Neutrophil (primary cell): ENCODE results near the gene CPLX1.

Experiments used
- H3K27ac ChIP-seq: fragments of 200-600 bp; sonication (generic); 2 replicates; pipeline ENCODE4 v1.5.1; 2016; ENCODE audit warnings: mild to moderate bottlenecking, moderate library complexity
- H3K27me3 ChIP-seq: fragments of 200-600 bp; sonication (generic); 2 replicates; pipeline ENCODE4 v1.6.0; 2016; ENCODE audit warnings: mild to moderate bottlenecking
- H3K36me3 ChIP-seq: fragments of 200-600 bp; sonication (generic); 2 replicates; pipeline ENCODE4 v1.5.1; 2017
- H3K4me1 ChIP-seq, 2 experiments: fragments of 200-600 bp in 1 of 2; sonication (generic) in 1 of 2; 1 replicate in 1 of 2; 2 replicates in 1 of 2; pipeline versions ENCODE4 v1.5.1 to v1.6.1; 2013 to 2016; ENCODE audit warnings: low read depth in 1 of 2, low read length in 1 of 2, mild to moderate bottlenecking in 1 of 2, moderate library complexity in 1 of 2; ENCODE audit not compliant: control insufficient read depth in 1 of 2, insufficient read depth in 1 of 2
- H3K4me3 ChIP-seq, 2 experiments: fragments of 200-600 bp in 1 of 2; sonication (generic) in 1 of 2; 1 replicate in 1 of 2; 2 replicates in 1 of 2; pipeline ENCODE4 v1.5.1; 2013 to 2016; ENCODE audit warnings: low read depth in 1 of 2, low read length in 1 of 2, mild to moderate bottlenecking in 1 of 2, moderate library complexity in 1 of 2
- H3K9me3 ChIP-seq: fragments of 200-600 bp; sonication (generic); 2 replicates; pipeline ENCODE4 v1.5.1; 2016
- CTCF ChIP-seq: fragments of 200-600 bp; sonication (generic); IDR thresholded peaks from 2 replicates; pipeline ENCODE4 v1.5.1; 2016; ENCODE audit warnings: antibody characterized with exemption

CPLX1 gene

GRCh38 chr4:859496-859895 is 33.6 kb upstream of the CPLX1 start:
- H3K27me3 ChIP-seq = no peaks in the 10 kb centered on the region
- H3K27ac ChIP-seq = no peak overlapping the region
- H3K4me1 ChIP-seq = no peaks in the 10 kb centered on the region
- H3K4me3 ChIP-seq = no peak overlapping the region
- TF ChIP-seq CTCF = no peak
- H3K36me3 ChIP-seq = peaks cover 100% of the 10 kb centered on the region
- no peaks in the 10 kb centered on the region for H3K9me3 ChIP-seq

DNA sequence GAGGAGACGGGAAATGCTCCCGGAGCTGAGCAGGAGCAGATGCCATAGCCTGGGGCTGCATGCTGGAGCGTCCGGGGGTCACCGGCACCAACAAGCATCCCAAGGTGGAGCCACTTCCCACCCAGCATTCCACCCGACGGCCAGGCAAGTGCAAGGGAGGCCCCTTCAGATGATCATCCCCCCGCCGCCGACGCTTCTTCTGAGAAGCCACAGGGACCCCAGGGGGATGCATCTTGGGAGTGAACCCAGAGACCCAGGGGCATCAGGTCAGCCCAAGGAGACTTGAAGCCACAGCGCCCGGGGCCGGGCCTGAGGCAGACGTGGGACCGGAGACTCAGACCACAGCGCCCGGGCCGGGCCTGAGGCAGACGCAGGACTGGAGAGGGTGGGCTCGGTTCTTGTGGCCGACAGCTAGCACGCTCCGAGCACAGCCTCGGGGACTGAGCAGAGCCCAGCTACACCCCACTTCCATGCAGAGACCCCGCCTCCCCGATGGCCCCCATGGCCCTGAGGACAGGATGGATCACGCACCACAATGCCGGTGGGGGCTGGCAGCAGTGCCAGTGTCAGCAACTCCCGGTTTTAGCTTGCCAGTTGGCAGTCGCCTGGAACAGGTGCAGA is 33.0 kb upstream of the CPLX1 start:
- TF ChIP-seq CTCF = no peak
- Histone ChIP-seq H3K4me3 (no peak overlapping the region), H3K27me3 (no peaks in the 10 kb centered on the region), H3K9me3 (no peaks in the 10 kb centered on the region), H3K36me3 (peaks cover 99% of the 10 kb centered on the region), H3K4me1 (no peaks in the 10 kb centered on the region), H3K27ac (no peak overlapping the region)

DNA sequence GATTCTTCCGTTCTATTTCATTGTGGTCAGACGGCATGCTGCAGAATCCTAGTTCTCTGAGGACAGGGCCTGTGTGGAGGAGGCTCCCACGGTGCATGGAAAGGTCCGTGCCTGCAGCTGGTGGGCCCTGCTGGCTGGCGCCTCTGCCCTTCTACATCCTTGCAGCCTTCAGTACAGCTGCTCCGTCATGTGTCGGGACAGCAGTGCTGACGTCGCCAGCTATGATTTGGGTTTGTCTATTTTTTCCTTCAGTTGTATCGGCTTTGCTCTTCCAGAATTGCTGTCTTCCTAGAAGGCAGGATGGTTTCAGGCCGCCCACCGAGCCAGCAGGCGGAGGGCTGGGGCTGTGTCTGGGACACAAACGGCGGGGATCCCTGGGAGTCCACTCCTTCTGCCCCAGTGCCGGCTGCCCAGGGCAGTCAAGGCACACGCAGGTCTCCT is 32.1 kb upstream of the CPLX1 start:
- Histone ChIP-seq H3K4me3 (no peak overlapping the region), H3K9me3 (no peaks in the 10 kb centered on the region), H3K36me3 (peaks cover 95% of the 10 kb centered on the region), H3K27me3 (no peaks in the 10 kb centered on the region), H3K27ac (no peak overlapping the region), H3K4me1 (no peaks in the 10 kb centered on the region)
- TF ChIP-seq CTCF = no peak

DNA sequence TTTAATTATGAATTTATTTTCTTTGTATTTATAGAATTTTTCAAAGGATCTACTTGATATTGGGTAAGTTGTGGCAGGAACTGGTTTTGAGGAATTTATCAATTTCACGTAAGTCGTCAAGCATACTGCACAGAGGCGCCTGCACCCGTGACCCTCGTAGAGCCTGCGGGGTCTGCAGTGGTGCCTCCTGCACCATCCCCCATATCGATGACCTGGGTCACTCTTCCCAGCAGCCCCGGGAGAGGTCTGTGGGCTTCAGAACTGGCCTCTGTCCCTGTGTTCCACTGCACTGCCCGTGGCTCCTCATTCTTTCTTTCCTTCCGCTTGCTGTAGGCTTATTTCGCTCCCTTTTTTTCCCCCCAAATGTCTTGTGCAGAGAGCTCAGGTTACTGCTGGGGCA is 31.5 kb upstream of the CPLX1 start:
- H3K9me3 ChIP-seq = no peaks in the 10 kb centered on the region
- peaks cover 95% of the 10 kb centered on the region for H3K36me3 ChIP-seq
- no peak for TF ChIP-seq CTCF
- H3K4me3 ChIP-seq = no peak overlapping the region
- no peaks in the 10 kb centered on the region for H3K27me3 ChIP-seq
- no peaks in the 10 kb centered on the region for H3K4me1 ChIP-seq
- no peak overlapping the region for H3K27ac ChIP-seq

GRCh38 chr4:856225-856901 is 30.4 kb upstream of the CPLX1 start:
- H3K36me3 ChIP-seq = peaks cover 95% of the 10 kb centered on the region
- no peak for TF ChIP-seq CTCF
- no peaks in the 10 kb centered on the region for H3K4me1 ChIP-seq
- no peak overlapping the region for H3K4me3 ChIP-seq
- no peak overlapping the region for H3K27ac ChIP-seq
- no peaks in the 10 kb centered on the region for H3K9me3 ChIP-seq
- no peaks in the 10 kb centered on the region for H3K27me3 ChIP-seq
